ENCODE results near the gene PAIP2. TPM values are rescaled to one million over a fixed set of nuclear protein-coding genes. Genes with fewer than 3 reads are reported as not detected.
"Not testable (repeated sequence)": the region's sequence is repeated elsewhere in the genome, so short reads cannot be mapped to it uniquely, and the experiment has no call there.

PAIP2 gene
- total RNA-seq, 1 experiment from 2014 or later = 119 TPM

GRCh38 chr5:139386050-139386438 is 44.4 kb downstream of the PAIP2 start:
- H3K27me3 ChIP-seq (replicated peaks) = no peaks in the 10 kb centered on the region
- no peak for DNase-seq (ENCODE audit: low read depth in 1 of 2, low spot score in 2 of 2)
- H3K4me1 ChIP-seq (replicated peaks) = peaks cover 10% of the 10 kb centered on the region
- H3K9me3 ChIP-seq (replicated peaks) = no peaks in the 10 kb centered on the region; the same call in 1 of the 2 replicates
- H3K27ac ChIP-seq = no peak overlapping the region
- no peaks in the 10 kb centered on the region for H3K36me3 ChIP-seq
- H3K4me3 ChIP-seq = no peak overlapping the region

GRCh38 chr5:139386956-139387355 is 45.3 kb downstream of the PAIP2 start:
- not testable (repeated sequence) for H3K4me3 ChIP-seq; H3K9me3 ChIP-seq (replicated peaks); H3K36me3 ChIP-seq; H3K27ac ChIP-seq; DNase-seq (ENCODE audit: low read depth in 1 of 2, low spot score in 2 of 2); H3K27me3 ChIP-seq (replicated peaks)
- H3K4me1 ChIP-seq (replicated peaks) = peaks cover 17% of the 10 kb centered on the region

DNA sequence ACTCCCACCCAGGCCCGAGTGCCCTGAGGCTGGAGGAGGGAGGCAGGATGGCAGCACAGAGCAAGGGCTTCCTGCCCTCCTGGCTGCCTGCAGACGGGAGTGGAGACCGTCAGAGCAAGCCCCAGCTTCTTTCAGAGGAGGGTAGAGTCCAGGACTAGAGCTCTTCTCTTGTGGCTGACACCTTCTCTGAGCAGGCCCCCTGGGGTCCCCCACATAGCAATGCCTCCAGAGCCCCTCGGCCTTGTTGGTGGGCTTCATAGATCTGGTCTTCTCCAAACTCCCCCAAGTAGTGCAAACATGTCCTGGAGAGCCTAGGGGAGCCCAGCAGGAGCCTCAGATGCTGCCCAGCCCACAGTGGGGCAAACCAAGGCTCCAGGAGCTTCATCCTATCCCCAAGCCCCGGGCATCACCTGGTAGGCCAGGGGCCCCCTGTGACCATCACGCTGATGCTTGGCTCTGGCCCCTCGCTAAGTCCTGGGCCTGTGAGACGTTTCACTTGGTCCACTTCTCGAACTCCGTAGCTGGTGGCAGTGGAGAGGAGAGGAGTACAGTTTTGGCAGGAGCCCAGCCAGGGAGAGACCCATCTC is 46.0 kb downstream of the PAIP2 start:
- H3K36me3 ChIP-seq = no peaks in the 10 kb centered on the region
- H3K27ac ChIP-seq = no peak overlapping the region
- peaks cover 24% of the 10 kb centered on the region for H3K4me1 ChIP-seq (replicated peaks)
- H3K27me3 ChIP-seq (replicated peaks) = no peaks in the 10 kb centered on the region
- peaks cover 8% of the 10 kb centered on the region; the same call in 1 of the 2 replicates for H3K9me3 ChIP-seq (replicated peaks)
- DNase-seq (ENCODE audit: low read depth in 1 of 2, low spot score in 2 of 2) = no peak
- no peak overlapping the region for H3K4me3 ChIP-seq

DNA sequence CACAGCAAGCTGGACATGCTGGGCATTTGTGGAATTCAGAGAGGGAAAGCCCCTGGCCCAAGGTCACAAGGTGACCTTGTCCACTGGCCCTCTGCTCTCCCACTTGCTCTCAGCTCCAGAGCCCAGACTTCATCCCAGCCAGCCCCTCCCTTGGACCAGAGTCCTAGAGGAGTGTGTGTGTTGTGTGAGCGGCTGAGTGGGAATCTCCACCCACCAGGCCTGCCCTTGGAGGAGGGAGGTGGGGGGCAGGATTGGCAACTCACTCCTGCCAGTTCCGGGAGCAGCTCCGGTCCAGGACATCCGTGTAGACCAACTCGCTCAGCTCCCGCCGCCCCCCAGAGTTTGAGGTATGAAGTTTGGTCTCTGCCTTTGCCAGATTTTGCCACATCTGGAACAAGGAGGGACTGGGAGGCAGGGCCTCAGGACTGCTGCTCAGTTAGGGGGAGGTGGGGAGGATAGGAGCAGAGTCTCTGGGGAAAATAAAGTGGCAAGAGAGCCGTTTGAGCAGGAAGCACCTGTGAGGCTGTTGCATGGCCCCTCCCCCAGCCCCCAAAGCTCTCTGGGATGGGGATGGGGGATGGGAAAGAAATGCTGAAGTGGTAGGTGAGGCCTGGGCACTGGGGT is 46.7 kb downstream of the PAIP2 start:
- no peak overlapping the region for H3K4me3 ChIP-seq
- no peak overlapping the region for H3K27ac ChIP-seq
- H3K4me1 ChIP-seq (replicated peaks) = peaks cover 30% of the 10 kb centered on the region
- no peak for DNase-seq (ENCODE audit: low read depth in 1 of 2, low spot score in 2 of 2)
- no peaks in the 10 kb centered on the region for H3K36me3 ChIP-seq
- peaks cover under 1% of the 10 kb centered on the region; the same call in 1 of the 2 replicates for H3K27me3 ChIP-seq (replicated peaks)
- peaks cover 8% of the 10 kb centered on the region; the same call in 1 of the 2 replicates for H3K9me3 ChIP-seq (replicated peaks)

GRCh38 chr5:139389701-139390638 is 48.3 kb downstream of the PAIP2 start, which contains the start of gene MZB1:
MZB1 (minus strand) TSS chr5:139389913; CDS start chr5:139389856, 57 bp downstream.
- Histone ChIP-seq H3K4me3 (no peak within 1 kb of the TSS), H3K27me3 (replicated peaks) (peaks cover 14% of the 10 kb centered on the region), H3K27ac (no peak within 1 kb of the TSS), H3K9me3 (replicated peaks) (peaks cover 15% of the 10 kb centered on the region), H3K4me1 (replicated peaks) (peaks cover 40% of the 10 kb centered on the region), H3K36me3 (no peaks in the 10 kb centered on the region)
- DNase-seq (ENCODE audit: low read depth in 1 of 2, low spot score in 2 of 2) = no peak

- H3K27me3 ChIP-seq (replicated peaks) = peaks cover 14% of the 10 kb centered on the region
- peaks cover 15% of the 10 kb centered on the region for H3K9me3 ChIP-seq (replicated peaks)
- no peaks in the 10 kb centered on the region for H3K36me3 ChIP-seq
- H3K4me3 ChIP-seq = no peak overlapping the region
- H3K27ac ChIP-seq = no peak overlapping the region
- H3K4me1 ChIP-seq (replicated peaks) = peaks cover 32% of the 10 kb centered on the region
- DNase-seq (ENCODE audit: low read depth in 1 of 2, low spot score in 2 of 2) = no peak
These were observed 49.2 kb downstream of the PAIP2 start for GRCh38 chr5:139390639-139391569.

GRCh38 chr5:139391570-139392323 is 50.1 kb downstream of the PAIP2 start:
- no peaks in the 10 kb centered on the region for H3K36me3 ChIP-seq
- H3K9me3 ChIP-seq (replicated peaks) = peaks cover 15% of the 10 kb centered on the region
- H3K27me3 ChIP-seq (replicated peaks) = peaks cover 14% of the 10 kb centered on the region
- no peak overlapping the region for H3K4me3 ChIP-seq
- peaks cover 32% of the 10 kb centered on the region for H3K4me1 ChIP-seq (replicated peaks)
- no peak overlapping the region for H3K27ac ChIP-seq
- DNase-seq (ENCODE audit: low read depth in 1 of 2, low spot score in 2 of 2) = no peak

GRCh38 chr5:139392324-139392677 is 50.6 kb downstream of the PAIP2 start:
- H3K4me3 ChIP-seq = peak overlapping the region; percentile 44
- H3K36me3 ChIP-seq = no peaks in the 10 kb centered on the region
- no peak overlapping the region for H3K27ac ChIP-seq
- no peak for DNase-seq (ENCODE audit: low read depth in 1 of 2, low spot score in 2 of 2)
- peaks cover 32% of the 10 kb centered on the region for H3K4me1 ChIP-seq (replicated peaks)
- peaks cover 15% of the 10 kb centered on the region for H3K9me3 ChIP-seq (replicated peaks)
- H3K27me3 ChIP-seq (replicated peaks) = peaks cover 14% of the 10 kb centered on the region

DNA sequence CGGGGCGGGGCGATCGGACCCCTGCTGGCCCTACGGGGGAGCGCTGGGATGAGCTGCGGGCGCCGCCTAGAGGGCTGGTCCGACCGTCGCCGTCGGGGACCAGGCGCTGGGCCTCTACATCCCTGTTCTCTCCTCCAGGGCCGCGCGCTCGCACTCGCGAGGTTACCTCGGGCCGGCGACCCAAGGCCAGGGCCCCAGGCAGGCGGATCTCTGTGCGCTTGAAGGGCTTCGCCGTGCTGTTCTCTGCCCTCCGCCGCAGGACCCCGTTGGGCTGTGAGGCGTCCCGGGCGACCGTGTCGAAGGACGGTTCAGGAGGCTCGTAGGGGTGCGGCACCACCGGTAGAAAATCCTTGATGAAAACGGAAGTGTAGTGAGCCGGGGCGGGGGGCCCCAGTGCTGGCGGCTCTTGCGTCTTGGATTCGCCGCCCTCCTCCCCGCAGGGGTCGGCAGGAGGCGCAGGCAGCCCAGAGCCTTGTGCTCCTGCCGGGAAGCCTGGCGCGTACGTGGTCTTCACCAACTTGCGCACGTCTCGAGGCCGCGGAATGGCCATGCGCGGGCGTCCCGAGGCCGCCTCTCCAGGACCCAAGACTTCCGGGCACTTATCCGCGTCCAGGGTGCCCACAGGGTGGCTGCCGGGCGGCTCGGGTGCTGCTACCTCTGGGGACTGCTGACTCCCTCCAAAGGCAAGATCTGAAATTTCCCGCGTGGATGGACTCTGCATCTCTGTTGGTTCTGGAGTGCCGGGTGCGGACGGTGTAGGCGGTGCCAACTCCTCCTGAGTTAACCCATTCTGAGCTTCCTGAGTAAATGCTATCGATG is 51.2 kb downstream of the PAIP2 start:
- Histone ChIP-seq H3K4me1 (replicated peaks) (peaks cover 32% of the 10 kb centered on the region), H3K27ac (peak overlapping the region; percentile 8; the same call in 1 of the 2 replicates), H3K27me3 (replicated peaks) (peaks cover 14% of the 10 kb centered on the region), H3K4me3 (peak overlapping the region; percentile 44), H3K36me3 (no peaks in the 10 kb centered on the region), H3K9me3 (replicated peaks) (peaks cover 15% of the 10 kb centered on the region)
- DNase-seq (ENCODE audit: low read depth in 1 of 2, low spot score in 2 of 2) = peak; percentile 69 to 86

DNA sequence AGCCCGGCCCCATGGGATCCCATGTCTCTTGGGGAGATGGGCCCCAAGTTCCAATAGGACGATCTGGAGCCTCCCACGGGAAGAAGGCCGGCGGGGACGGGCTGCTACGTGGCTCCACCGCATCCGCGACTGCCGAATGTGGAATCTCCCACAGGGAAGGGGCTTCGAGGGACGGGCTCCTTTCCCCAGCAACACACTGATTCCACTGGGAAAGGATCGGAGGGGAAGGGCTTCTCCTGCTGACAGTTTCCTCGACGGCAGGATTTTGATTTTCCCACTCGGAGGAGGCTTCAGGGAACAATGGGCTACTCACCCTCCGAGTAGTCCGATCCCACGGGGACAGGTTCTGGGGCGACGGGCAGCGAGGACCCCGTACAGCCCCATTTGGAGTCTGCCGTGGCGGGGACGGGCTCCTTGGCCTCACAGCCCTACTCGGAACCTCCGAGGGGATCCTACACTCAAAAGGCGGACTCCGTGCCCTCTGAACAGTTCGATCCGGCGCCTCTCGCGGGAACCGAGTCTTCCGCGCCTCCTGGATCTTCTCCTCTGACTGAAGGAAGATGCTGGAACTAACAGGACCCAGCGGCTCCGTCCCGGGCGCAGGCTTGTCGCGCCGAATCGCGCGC is 52.0 kb downstream of the PAIP2 start:
- H3K27me3 ChIP-seq (replicated peaks) = peaks cover 14% of the 10 kb centered on the region
- no peak overlapping the region for H3K27ac ChIP-seq
- no peak for DNase-seq (ENCODE audit: low read depth in 1 of 2, low spot score in 2 of 2)
- H3K4me1 ChIP-seq (replicated peaks) = peaks cover 32% of the 10 kb centered on the region
- H3K4me3 ChIP-seq = peak overlapping the region; percentile 44
- no peaks in the 10 kb centered on the region for H3K36me3 ChIP-seq
- peaks cover 15% of the 10 kb centered on the region for H3K9me3 ChIP-seq (replicated peaks)

- peaks cover 15% of the 10 kb centered on the region for H3K9me3 ChIP-seq (replicated peaks)
- H3K4me1 ChIP-seq (replicated peaks) = peaks cover 32% of the 10 kb centered on the region
- DNase-seq (ENCODE audit: low read depth in 1 of 2, low spot score in 2 of 2) = no peak
- no peaks in the 10 kb centered on the region for H3K36me3 ChIP-seq
- peaks cover 14% of the 10 kb centered on the region for H3K27me3 ChIP-seq (replicated peaks)
- no peak overlapping the region for H3K27ac ChIP-seq
- no peak overlapping the region for H3K4me3 ChIP-seq
These were observed 52.5 kb downstream of the PAIP2 start for GRCh38 chr5:139394123-139394653.

All from SJSA1 (cell line).